ENCODE data around the gene RGMB. TPM values are rescaled to one million over a fixed set of nuclear protein-coding genes. Genes with fewer than 3 reads are reported as not detected.

RGMB gene
- total RNA-seq, 6 experiments from 2014 or later = 219 to 288 (median 235) TPM

- TF ChIP-seq, protein P1, sequence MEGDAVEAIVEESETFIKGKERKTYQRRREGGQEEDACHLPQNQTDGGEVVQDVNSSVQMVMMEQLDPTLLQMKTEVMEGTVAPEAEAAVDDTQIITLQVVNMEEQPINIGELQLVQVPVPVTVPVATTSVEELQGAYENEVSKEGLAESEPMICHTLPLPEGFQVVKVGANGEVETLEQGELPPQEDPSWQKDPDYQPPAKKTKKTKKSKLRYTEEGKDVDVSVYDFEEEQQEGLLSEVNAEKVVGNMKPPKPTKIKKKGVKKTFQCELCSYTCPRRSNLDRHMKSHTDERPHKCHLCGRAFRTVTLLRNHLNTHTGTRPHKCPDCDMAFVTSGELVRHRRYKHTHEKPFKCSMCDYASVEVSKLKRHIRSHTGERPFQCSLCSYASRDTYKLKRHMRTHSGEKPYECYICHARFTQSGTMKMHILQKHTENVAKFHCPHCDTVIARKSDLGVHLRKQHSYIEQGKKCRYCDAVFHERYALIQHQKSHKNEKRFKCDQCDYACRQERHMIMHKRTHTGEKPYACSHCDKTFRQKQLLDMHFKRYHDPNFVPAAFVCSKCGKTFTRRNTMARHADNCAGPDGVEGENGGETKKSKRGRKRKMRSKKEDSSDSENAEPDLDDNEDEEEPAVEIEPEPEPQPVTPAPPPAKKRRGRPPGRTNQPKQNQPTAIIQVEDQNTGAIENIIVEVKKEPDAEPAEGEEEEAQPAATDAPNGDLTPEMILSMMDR (IDR thresholded peaks at IDR 0.05) = peak; percentile 88
- Mint-ChIP-seq H3K9me3 (peaks cover 7% of the 10 kb centered on the region), H3K27ac (peak overlapping the region; percentile 99), H3K4me3 (peak overlapping the region; percentile 100), H3K36me3 (ENCODE audit: low read depth) (peaks cover 38% of the 10 kb centered on the region), H3K4me1 (ENCODE audit: low read depth) (peaks cover 39% of the 10 kb centered on the region), H3K27me3 (ENCODE audit: insufficient read depth) (peaks cover 18% of the 10 kb centered on the region)
- peak; percentile 69 for DNase-seq
Observed at GRCh38 chr5:98769210-98769958, 4.1 kb upstream of the RGMB start.

DNA sequence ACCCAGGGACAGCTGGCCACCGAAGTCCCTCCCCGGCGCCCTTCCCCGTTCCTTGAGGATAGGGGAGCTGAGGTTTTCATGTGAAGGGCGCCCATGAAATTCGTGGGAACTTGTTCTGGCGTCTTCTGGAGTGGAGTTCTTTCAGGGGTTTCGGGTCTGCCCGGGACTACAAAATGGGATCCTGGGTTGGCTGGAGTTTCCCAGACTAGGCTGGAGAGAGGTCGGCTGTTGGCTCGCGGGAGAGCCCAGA lies 3.6 kb upstream of the RGMB start:
- peak overlapping the region; percentile 100 for H3K4me3 Mint-ChIP-seq
- H3K27me3 Mint-ChIP-seq (ENCODE audit: insufficient read depth) = peaks cover 23% of the 10 kb centered on the region
- peaks cover 34% of the 10 kb centered on the region for H3K4me1 Mint-ChIP-seq (ENCODE audit: low read depth)
- peak overlapping the region; percentile 99 for H3K27ac Mint-ChIP-seq
- H3K36me3 Mint-ChIP-seq (ENCODE audit: low read depth) = peaks cover 43% of the 10 kb centered on the region
- peaks cover 12% of the 10 kb centered on the region for H3K9me3 Mint-ChIP-seq
- no peak for DNase-seq
- TF ChIP-seq, protein P1 (IDR thresholded peaks at IDR 0.05) = no peak

DNA sequence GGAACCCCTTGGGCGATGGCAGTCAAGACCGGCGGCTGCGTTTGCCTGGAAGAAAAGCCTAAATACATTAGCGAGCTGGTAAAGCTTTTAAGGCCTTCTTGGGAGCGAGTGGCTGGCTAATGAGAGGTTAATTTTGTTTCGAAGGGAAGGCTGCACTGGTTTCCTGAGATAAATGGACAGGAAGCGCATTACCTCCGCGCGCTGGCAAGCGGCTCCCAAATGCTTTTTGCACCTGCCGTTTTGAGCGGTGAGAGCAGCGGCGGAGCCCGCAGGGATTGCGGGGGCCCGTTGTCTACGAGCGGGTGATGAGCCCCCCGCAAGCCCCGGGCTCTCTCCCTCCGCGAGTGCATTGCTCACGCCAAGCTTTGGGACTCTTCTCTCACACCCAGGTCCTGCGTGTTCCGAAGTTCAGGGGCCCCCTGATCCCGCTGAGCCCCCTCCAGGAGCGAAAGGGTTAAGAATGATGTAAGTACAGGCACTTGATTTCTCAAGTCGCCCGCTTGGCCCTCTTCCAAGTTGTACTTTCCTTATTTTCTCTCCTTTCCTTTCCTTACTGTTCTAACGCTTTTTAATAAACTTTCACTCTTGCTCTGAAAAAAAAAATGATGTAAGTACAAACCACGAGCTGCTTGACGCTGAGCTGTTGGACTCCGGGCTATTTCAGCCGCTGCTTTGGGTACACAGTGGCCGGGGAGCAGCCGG lies 3.1 kb upstream of the RGMB start:
- peaks cover 28% of the 10 kb centered on the region for H3K27me3 Mint-ChIP-seq (ENCODE audit: insufficient read depth)
- H3K27ac Mint-ChIP-seq = peak overlapping the region; percentile 99
- H3K9me3 Mint-ChIP-seq = peaks cover 17% of the 10 kb centered on the region
- peak overlapping the region; percentile 100 for H3K4me3 Mint-ChIP-seq
- H3K4me1 Mint-ChIP-seq (ENCODE audit: low read depth) = peaks cover 32% of the 10 kb centered on the region
- DNase-seq = no peak
- H3K36me3 Mint-ChIP-seq (ENCODE audit: low read depth) = peaks cover 48% of the 10 kb centered on the region
- TF ChIP-seq, protein P1 (IDR thresholded peaks at IDR 0.05) = no peak

GRCh38 chr5:98770911-98771322 lies 2.5 kb upstream of the RGMB start:
- Mint-ChIP-seq H3K4me3 (peak overlapping the region; percentile 100), H3K36me3 (ENCODE audit: low read depth) (peaks cover 53% of the 10 kb centered on the region), H3K9me3 (peaks cover 22% of the 10 kb centered on the region), H3K4me1 (ENCODE audit: low read depth) (peaks cover 32% of the 10 kb centered on the region), H3K27me3 (ENCODE audit: insufficient read depth) (peaks cover 33% of the 10 kb centered on the region), H3K27ac (peak overlapping the region; percentile 99)
- DNase-seq = no peak
- TF ChIP-seq, protein P1 (IDR thresholded peaks at IDR 0.05) = no peak

DNA sequence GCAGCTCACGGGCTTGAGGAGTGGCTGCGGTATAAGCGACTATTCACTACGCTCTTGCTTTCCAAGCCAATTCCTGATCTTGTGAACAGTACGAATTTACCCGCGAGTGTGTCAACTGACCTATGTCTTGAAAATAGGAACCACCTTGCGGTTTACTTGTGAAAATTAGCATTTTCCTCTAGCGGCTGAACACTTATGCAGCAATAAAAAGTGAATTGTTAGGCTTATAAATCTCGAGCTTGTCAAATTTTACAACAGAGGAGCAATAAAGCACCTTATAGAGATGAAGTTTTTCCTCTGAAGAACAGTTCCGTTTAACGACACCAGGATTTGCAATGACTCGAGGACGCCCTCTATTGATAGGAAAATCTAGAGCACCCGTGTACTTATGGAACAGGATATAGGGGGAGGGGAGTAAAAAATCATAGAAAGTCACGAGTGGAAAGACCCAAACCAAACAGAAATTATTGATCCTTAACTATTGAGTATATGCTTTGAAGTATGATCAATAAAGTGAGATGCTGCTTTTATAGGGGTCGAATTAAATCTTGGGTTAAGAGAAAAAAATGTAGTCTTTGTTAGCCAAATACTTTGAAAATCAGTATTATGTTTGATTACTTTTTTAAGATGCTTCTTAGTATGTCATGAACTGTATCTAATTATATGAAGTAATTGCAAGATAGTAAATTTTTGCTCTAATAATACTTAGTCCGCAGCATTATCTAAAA lies 1.9 kb upstream of the RGMB start:
- DNase-seq = peak; percentile 93
- Mint-ChIP-seq H3K36me3 (ENCODE audit: low read depth) (peaks cover 59% of the 10 kb centered on the region), H3K27ac (peak overlapping the region; percentile 99), H3K9me3 (peaks cover 29% of the 10 kb centered on the region), H3K4me1 (ENCODE audit: low read depth) (peaks cover 31% of the 10 kb centered on the region), H3K4me3 (peak overlapping the region; percentile 100), H3K27me3 (ENCODE audit: insufficient read depth) (peaks cover 40% of the 10 kb centered on the region)
- TF ChIP-seq, protein P1 (IDR thresholded peaks at IDR 0.05) = peak; percentile 94
